ENCODE data around the gene ANKS3.

ANKS3 gene

DNA sequence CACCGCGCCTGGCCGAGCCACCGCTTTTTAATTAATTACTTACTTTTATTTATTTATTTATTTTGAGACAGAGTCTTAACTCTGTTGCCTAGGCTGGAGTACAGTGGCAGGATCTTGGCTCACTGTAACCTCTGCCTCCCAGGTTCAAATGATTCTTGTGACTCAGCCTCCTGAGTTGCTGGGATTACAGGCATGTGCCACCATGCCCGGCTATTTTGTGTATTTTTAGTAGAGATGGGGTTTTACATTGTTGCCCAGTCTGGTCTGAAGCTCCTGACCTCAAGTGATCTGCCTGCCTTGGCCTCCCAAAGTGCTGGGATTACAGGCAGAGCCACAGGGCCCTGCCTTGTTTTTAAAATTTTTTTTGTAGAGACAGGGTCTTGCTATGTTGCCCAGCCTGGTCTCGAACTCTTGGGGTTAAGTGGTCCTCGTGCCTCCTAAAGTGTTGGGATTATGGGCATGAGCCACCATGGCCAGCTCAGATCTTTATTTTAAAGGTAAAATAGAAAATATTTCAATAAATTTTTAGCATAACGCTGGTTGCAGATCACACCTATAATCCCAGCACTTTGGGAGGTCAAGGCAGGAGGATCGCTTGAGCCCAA is 59.0 kb downstream of the ANKS3 start:
- no peak for DNase-seq (ENCODE audit: low read depth)
- TF ChIP-seq, protein P1, sequence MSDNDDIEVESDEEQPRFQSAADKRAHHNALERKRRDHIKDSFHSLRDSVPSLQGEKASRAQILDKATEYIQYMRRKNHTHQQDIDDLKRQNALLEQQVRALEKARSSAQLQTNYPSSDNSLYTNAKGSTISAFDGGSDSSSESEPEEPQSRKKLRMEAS (IDR thresholded peaks at IDR 0.05; ENCODE audit: low read depth, low read length): no peak
- TF ChIP-seq MYC (IDR thresholded peaks at IDR 0.05; ENCODE audit: low read depth, low read length) (no peak), POLR2A (IDR thresholded peaks at IDR 0.05; ENCODE audit: extremely low read depth, insufficient read length) (no peak)
- TF ChIP-seq, protein P2, sequence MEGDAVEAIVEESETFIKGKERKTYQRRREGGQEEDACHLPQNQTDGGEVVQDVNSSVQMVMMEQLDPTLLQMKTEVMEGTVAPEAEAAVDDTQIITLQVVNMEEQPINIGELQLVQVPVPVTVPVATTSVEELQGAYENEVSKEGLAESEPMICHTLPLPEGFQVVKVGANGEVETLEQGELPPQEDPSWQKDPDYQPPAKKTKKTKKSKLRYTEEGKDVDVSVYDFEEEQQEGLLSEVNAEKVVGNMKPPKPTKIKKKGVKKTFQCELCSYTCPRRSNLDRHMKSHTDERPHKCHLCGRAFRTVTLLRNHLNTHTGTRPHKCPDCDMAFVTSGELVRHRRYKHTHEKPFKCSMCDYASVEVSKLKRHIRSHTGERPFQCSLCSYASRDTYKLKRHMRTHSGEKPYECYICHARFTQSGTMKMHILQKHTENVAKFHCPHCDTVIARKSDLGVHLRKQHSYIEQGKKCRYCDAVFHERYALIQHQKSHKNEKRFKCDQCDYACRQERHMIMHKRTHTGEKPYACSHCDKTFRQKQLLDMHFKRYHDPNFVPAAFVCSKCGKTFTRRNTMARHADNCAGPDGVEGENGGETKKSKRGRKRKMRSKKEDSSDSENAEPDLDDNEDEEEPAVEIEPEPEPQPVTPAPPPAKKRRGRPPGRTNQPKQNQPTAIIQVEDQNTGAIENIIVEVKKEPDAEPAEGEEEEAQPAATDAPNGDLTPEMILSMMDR (IDR thresholded peaks at IDR 0.05; ENCODE audit: low read depth, low read length): no peak
- no peak overlapping the region for H3K4me3 ChIP-seq (ENCODE audit: low read depth, low read length)

DNA sequence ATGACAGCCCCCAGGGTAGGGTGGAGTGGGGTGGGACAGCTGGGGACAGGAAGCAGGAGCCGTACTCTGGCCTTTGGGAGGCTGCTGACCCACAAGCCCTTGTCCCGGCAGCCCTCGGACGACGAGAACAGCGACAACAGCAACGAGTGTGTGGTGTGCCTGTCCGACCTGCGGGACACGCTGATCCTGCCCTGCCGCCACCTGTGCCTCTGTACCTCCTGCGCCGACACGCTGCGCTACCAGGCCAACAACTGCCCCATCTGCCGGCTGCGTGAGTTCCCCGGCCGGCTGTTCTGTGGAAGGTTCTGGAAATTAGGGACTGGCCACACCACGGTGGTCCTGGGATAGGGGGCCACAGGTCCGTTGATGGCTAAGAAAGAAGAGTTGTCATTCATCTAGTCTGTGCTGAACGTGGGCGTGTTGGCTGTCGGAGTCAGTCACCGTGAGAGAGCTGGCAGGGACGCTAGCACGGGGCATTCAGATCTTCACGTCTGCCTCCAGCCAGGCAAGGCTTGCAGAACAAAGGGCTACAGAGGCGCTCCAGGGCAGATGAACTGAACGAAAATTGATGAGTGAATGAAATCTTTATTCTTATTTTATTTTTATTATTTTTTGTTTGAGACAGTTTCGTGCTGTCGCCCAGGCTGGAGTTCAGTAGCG is 60.6 kb downstream of the ANKS3 start:
- TF ChIP-seq, protein P1 (IDR thresholded peaks at IDR 0.05; ENCODE audit: low read depth, low read length): no peak
- TF ChIP-seq MYC (IDR thresholded peaks at IDR 0.05; ENCODE audit: low read depth, low read length) (no peak), POLR2A (IDR thresholded peaks at IDR 0.05; ENCODE audit: extremely low read depth, insufficient read length) (no peak)
- TF ChIP-seq, protein P2 (IDR thresholded peaks at IDR 0.05; ENCODE audit: low read depth, low read length): no peak
- DNase-seq (ENCODE audit: low read depth): no peak
- no peak overlapping the region for H3K4me3 ChIP-seq (ENCODE audit: low read depth, low read length)

DNA sequence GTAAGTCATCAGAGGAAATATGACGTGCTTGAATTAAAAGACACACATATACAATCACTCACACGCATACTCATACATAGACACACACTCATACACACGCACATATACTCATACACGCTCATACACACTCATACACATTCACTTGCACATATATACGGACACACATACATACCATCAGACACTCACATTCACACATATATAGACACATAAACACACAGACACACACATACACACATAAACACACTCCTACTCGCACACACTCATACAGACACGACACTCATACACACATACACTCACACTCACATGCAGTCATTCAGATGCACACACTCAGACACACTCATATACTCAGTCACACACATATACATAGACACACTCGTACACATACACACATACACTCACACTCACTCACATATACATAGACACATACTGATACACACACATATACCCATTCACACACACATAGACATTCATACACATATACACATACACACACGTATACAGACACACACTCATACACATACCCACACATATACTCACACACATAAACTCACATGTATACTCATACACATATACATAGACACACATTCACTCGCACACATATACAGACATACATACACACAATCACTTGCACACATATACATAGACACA is 65.6 kb downstream of the ANKS3 start:
- H3K4me3 ChIP-seq (ENCODE audit: low read depth, low read length): no peak overlapping the region
- DNase-seq (ENCODE audit: low read depth): no peak
- TF ChIP-seq, protein P1 (IDR thresholded peaks at IDR 0.05; ENCODE audit: low read depth, low read length): no peak
- TF ChIP-seq POLR2A (IDR thresholded peaks at IDR 0.05; ENCODE audit: extremely low read depth, insufficient read length) (no peak), MYC (IDR thresholded peaks at IDR 0.05; ENCODE audit: low read depth, low read length) (no peak)
- TF ChIP-seq, protein P2 (IDR thresholded peaks at IDR 0.05; ENCODE audit: low read depth, low read length): no peak

DNA sequence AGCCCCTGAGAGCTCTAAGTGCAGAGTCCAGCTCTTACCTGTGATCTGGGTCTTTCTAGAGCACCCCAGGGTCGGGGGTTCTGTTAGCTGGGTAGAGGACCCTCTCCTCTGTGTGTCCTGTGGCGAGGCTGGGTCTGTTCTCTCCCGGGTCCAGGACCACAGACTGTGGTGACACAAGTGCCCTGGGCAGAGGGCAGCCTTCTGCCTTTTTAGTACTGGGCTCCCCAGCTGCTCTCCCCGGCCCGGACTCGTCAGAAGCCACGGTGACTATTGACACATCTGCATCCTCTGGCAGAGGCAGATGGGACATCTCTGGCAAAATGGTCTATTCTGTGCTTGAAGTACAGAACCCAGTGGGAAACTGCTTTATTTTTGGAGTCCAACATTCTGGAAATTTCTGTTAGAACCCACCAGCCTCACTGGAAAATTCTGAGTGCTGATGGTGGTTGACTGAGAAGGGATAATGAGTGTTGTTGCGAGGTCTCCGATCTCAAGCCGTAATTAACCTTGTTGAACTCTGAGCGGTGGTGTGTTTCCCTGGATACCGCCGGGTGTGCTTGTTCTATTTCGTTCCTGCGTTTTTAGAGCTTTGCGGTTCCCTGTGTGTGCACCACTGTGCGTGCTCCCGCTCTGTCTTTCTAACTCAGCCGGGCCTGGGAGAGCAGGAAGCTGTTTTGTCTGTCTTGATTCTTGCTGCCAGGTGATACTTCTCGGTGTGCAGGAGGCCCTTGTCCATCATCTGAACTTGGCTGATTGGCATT is 66.7 kb downstream of the ANKS3 start:
- no peak overlapping the region for H3K4me3 ChIP-seq (ENCODE audit: low read depth, low read length)
- DNase-seq (ENCODE audit: low read depth): no peak
- TF ChIP-seq MYC (IDR thresholded peaks at IDR 0.05; ENCODE audit: low read depth, low read length) (no peak), POLR2A (IDR thresholded peaks at IDR 0.05; ENCODE audit: extremely low read depth, insufficient read length) (no peak)
- TF ChIP-seq, protein P2 (IDR thresholded peaks at IDR 0.05; ENCODE audit: low read depth, low read length): no peak
- TF ChIP-seq, protein P1 (IDR thresholded peaks at IDR 0.05; ENCODE audit: low read depth, low read length): no peak

DNA sequence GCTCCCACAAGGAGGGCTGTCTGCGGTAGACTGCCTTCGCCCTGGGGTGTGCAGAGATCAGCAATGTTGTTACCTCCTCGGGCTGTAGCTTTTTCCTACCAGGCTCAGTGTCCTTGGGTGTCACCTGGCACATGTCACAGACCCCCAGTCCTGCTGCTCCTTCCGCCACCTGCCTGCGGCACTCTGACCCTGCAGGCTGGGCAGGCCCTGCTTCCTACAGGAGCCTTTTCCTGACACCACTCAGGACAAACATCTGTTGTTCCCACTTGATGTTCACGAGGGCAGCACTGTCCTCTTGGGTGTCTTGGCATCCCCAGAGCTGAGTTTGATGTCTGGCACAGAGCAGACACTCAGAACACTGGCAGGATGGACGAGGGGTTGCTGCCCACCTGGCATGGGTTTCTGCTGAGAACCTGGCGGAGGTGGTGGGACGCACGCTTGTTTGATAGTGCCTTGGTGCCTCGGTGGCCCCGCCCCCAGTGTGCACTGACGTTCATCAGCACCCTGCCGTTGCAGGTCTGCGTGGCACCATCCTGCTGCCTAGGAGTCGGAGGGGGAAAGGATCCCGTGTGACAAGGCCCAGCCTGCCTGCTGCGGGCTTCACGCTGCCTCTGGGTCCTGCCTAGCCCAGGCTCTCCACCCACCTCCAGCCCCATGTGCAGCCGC is 67.4 kb downstream of the ANKS3 start:
- no peak for DNase-seq (ENCODE audit: low read depth)
- TF ChIP-seq, protein P2 (IDR thresholded peaks at IDR 0.05; ENCODE audit: low read depth, low read length): no peak
- no peak for TF ChIP-seq MYC (IDR thresholded peaks at IDR 0.05; ENCODE audit: low read depth, low read length)
- TF ChIP-seq, protein P1 (IDR thresholded peaks at IDR 0.05; ENCODE audit: low read depth, low read length): no peak
- no peak for TF ChIP-seq POLR2A (IDR thresholded peaks at IDR 0.05; ENCODE audit: extremely low read depth, insufficient read length)
- no peak overlapping the region for H3K4me3 ChIP-seq (ENCODE audit: low read depth, low read length)

Measured in NB4 (cell line).